GM21526 (cell line): ENCODE measurements around the gene GCN1.

Source experiments
- ATAC-seq: cut with Tn5 transposase; IDR thresholded peaks from one replicate; pipeline ENCODE4 v1.9.1; 2021; ENCODE audit warnings: moderate library complexity; ENCODE audit not compliant: unreplicated experiment, low FRiP score

The GCN1 gene

DNA sequence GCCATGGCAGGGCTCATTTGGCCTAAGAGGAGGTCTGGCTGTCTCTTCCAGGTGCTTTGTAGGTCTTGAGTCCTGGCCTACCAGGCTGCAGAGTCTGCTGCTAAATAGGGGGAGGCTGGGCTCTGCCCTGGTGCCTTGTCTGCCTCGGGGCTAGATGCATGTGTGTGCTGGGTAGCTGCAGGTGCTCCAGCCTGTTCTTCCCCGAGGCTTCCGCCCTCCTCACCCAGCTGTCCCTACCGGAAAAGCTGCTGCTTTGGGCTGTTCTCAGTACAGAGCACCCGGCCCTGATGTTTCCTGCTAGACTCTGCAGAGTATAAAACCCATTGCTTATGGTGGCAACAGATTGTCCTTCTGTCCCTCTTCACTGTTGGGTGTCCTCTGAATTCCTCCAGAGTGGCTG lies 115.6 kb downstream of the GCN1 start:
- no peak for ATAC-seq

DNA sequence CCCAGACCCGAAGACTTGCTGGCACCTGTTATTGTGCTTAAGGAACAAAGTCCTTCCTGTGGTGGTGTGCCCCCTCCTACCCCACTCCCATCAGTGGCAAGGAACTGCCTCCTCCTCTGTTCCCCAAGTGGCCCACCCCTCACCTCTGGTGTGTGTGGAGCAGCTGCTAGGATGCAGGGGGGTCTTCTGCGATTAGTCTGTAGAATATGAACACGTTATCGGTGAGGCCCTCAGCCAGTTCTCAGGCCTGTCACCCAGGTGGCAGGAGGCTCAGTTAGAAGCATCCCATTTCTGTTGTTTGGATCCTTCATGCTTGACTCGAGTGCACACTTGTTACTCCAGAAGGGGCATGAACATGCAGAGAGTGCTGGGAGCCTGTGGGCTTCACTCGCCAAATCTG lies 117.3 kb downstream of the GCN1 start:
- ATAC-seq = no peak
